Osteoblast (primary cell): ENCODE results near the gene SMIM14. TPM values are rescaled to one million over a fixed set of nuclear protein-coding genes. Genes with fewer than 3 reads are reported as not detected.

Experiments
- DNase-seq: peaks from one replicate; pipeline ENCODE4 v3.0.0; 2011; ENCODE audit warnings: low spot score, mixed read lengths; ENCODE audit not compliant: insufficient read length; ENCODE audit errors: missing footprints
- H2AFZ ChIP-seq: 2 replicates; pipeline ENCODE4 v1.6.0; 2011; ENCODE audit warnings: mild to moderate bottlenecking, low read length
- H3K27ac ChIP-seq: 2 replicates; pipeline ENCODE4 v1.5.1; 2011; ENCODE audit warnings: mild to moderate bottlenecking, low read depth, low read length, moderate library complexity
- H3K27me3 ChIP-seq: 2 replicates; pipeline ENCODE4 v1.6.0; 2012; ENCODE audit warnings: mild to moderate bottlenecking, control low read depth, inconsistent platforms, low read length, moderate library complexity; ENCODE audit not compliant: insufficient read depth
- H3K36me3 ChIP-seq: 2 replicates; pipeline ENCODE4 v1.5.1; 2011; ENCODE audit warnings: mild to moderate bottlenecking, low read length, control low read depth, moderate library complexity; ENCODE audit not compliant: insufficient read depth
- H3K4me1 ChIP-seq: 2 replicates; pipeline ENCODE4 v1.5.1; 2011; ENCODE audit warnings: mild to moderate bottlenecking, low read length, control low read depth, moderate library complexity; ENCODE audit not compliant: insufficient read depth
- H3K4me2 ChIP-seq: 2 replicates; pipeline ENCODE4 v1.6.0; 2011; ENCODE audit warnings: mild to moderate bottlenecking, low read length; ENCODE audit not compliant: insufficient read depth
- H3K4me3 ChIP-seq: fragments of 200-600 bp; sonication (generic); 3 replicates; pipeline ENCODE4 v1.5.1; 2012; ENCODE audit warnings: mild to moderate bottlenecking, low read length, inconsistent platforms; ENCODE audit not compliant: insufficient read depth
- H3K79me2 ChIP-seq: 2 replicates; pipeline ENCODE4 v1.6.0; 2012; ENCODE audit warnings: mild to moderate bottlenecking, low read length, control low read depth, inconsistent platforms; ENCODE audit not compliant: insufficient read depth
- H3K9me3 ChIP-seq: 2 replicates; pipeline ENCODE4 v1.5.1; 2011; ENCODE audit warnings: low read depth, low read length, control low read depth
- H4K20me1 ChIP-seq: 2 replicates; pipeline ENCODE4 v1.6.0; 2012; ENCODE audit warnings: mild to moderate bottlenecking, low read length, control low read depth; ENCODE audit not compliant: insufficient read depth
- small RNA-seq: library from RNA; depleted of rRNA; stranded (forward); fragments of <200 nt; gene quantifications from one replicate; pipeline ENCODE3, GENCODE V24; 2012
- total RNA-seq: library from RNA; depleted of rRNA; stranded (reverse); fragments of >200 nt; gene quantifications from 2 replicates; pipeline ENCODE4 v1.2.3, GENCODE V29; 2012
- TF ChIP-seq, protein P1 (sequence below): IDR thresholded peaks from 2 replicates; pipeline ENCODE4 v1.5.1; 2011; ENCODE audit warnings: mild to moderate bottlenecking, low read depth, low read length, moderate library complexity; ENCODE audit errors: extremely low read depth

SMIM14 gene
- total RNA-seq, 1 donor = 61.5 TPM

- Histone ChIP-seq H3K27ac (no peak overlapping the region), H3K79me2 (peaks cover 2% of the 10 kb centered on the region), H4K20me1 (no peaks in the 10 kb centered on the region), H3K27me3 (no peaks in the 10 kb centered on the region), H3K4me1 (peaks cover 28% of the 10 kb centered on the region), H3K4me2 (no peak overlapping the region), H3K9me3 (no peaks in the 10 kb centered on the region), H2AFZ (no peak overlapping the region), H3K4me3 (no peak overlapping the region), H3K36me3 (peaks cover 41% of the 10 kb centered on the region)
- TF ChIP-seq, protein P1, sequence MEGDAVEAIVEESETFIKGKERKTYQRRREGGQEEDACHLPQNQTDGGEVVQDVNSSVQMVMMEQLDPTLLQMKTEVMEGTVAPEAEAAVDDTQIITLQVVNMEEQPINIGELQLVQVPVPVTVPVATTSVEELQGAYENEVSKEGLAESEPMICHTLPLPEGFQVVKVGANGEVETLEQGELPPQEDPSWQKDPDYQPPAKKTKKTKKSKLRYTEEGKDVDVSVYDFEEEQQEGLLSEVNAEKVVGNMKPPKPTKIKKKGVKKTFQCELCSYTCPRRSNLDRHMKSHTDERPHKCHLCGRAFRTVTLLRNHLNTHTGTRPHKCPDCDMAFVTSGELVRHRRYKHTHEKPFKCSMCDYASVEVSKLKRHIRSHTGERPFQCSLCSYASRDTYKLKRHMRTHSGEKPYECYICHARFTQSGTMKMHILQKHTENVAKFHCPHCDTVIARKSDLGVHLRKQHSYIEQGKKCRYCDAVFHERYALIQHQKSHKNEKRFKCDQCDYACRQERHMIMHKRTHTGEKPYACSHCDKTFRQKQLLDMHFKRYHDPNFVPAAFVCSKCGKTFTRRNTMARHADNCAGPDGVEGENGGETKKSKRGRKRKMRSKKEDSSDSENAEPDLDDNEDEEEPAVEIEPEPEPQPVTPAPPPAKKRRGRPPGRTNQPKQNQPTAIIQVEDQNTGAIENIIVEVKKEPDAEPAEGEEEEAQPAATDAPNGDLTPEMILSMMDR = no peak
- no peak for DNase-seq
Observed at GRCh38 chr4:39497909-39498726, 140.5 kb downstream of the SMIM14 start.

Small RNA genes lying within 50 kb of the gene (small RNA-seq; reads per million reads assigned to genes)
- not detected for gene RNU7-11P

Other genes starting within 250 kb of the SMIM14 start
- not detected in 2 replicates for gene KLB, start 231.9 kb downstream of the SMIM14 start, total RNA-seq
- 1,561 and 1,800 TPM in 2 replicates for gene RPL9, start 179.9 kb downstream of the SMIM14 start, total RNA-seq
- gene LIAS, start 179.8 kb downstream of the SMIM14 start, total RNA-seq = 8.7 and 11.2 TPM in 2 replicates
- gene UGDH, start 111.4 kb downstream of the SMIM14 start, total RNA-seq = 242 and 277 TPM in 2 replicates
- gene UBE2K, start 59.3 kb upstream of the SMIM14 start, total RNA-seq = 19.2 and 19.4 TPM in 2 replicates